NK-92 (cell line): Measurements from ENCODE around the gene FBXL12.
A peak's percentile ranks its signal among the peaks of the same experiment; 100 is the strongest.
"Not testable (repeated sequence)": the region's sequence is repeated elsewhere in the genome, so short reads cannot be mapped to it uniquely, and the experiment has no call there.

Experiments
- DNase-seq: peaks from one replicate; lab custom pipeline; 2025; ENCODE audit not compliant: unreplicated experiment; lab: John Stamatoyannopoulos, UW

The FBXL12 gene

DNA sequence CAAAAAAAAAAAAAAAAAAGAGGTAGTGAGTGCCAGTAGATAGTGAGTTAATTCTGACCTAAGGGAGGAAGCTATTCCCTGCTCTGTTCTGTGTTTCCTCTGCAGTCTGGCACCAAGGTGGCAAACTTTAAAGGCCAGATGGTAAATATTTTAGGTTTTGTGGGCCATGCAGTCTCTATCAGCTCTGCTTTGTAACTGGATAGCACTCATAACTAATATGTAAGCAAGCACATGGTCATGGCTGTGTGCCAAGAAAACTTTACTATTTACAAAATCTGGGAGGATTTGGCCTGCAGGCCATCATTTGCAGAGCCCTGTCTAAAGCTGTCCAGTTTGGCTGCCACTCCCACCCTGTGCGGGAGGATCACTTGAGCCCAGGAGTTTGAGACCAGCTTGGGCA lies 20.5 kb upstream of the FBXL12 start:
- DNase-seq = no peak

DNA sequence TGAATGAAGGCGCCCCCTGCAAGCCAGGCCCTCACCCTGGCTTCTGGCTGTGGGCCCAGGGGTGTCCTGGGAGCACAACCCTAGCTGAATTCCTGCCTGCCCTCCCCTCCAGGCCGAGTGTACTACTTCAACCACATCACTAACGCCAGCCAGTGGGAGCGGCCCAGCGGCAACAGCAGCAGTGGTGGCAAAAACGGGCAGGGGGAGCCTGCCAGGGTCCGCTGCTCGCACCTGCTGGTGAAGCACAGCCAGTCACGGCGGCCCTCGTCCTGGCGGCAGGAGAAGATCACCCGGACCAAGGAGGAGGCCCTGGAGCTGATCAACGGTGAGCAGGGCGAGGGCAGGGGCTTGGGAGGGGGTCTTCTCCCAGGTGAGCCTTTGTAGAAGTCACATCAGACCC lies 19.4 kb upstream of the FBXL12 start:
- DNase-seq = no peak

GRCh38 chr19:9836021-9836420 lies 17.1 kb upstream of the FBXL12 start:
- no peak for DNase-seq

DNA sequence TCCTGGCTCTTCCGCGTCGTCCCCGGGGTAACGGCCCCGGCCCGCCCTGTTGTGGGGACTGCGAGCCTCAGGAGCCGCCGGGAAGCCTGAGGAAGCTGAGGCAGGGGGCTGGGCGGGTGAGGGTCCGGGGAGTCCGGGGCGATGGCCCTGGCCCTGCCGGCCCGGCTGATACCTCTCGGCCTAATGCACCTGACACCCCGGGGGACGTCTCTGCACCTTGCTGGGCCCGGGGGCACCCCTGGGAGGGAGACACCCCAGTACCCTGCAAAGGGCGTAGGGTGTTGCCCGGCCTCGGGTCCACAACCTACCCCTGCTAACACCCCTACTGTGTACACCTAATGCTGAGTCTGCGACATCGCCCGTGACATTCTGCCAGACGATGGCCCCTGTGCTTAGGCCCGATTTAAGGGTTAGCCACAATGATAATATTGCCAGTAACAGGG lies 16.6 kb upstream of the FBXL12 start:
- DNase-seq = no peak

GRCh38 chr19:9834726-9835506 lies 16.0 kb upstream of the FBXL12 start, which contains the start of gene PIN1:
Gene PIN1, plus strand, starts transcription at chr19:9835318. Its CDS starts 27 bp downstream, at chr19:9835345.
- DNase-seq = peak; percentile 93

DNA sequence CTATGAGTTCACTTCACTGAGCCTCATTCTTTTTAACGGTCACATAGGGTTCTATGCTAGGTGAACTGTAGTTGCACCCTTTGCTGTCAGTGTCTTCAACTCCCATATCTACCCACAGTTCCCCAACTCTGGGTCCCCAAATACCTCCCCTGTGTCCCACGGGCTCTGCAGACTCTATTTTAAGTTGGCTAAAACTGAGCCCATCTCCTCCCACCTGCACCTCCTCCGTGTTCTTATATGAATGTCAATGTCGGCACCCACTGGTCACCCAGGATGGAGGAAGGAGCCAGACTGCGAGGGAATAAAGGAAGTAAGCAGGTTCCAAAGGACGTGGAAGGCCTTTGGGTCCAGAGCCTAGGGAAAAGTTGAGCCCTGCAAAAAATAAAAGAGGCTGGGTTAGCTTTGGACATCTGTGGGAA lies 15.4 kb upstream of the FBXL12 start:
- no peak for DNase-seq

- no peak for DNase-seq
These were observed 9.7 kb upstream of the FBXL12 start for GRCh38 chr19:9828551-9829063.

DNA sequence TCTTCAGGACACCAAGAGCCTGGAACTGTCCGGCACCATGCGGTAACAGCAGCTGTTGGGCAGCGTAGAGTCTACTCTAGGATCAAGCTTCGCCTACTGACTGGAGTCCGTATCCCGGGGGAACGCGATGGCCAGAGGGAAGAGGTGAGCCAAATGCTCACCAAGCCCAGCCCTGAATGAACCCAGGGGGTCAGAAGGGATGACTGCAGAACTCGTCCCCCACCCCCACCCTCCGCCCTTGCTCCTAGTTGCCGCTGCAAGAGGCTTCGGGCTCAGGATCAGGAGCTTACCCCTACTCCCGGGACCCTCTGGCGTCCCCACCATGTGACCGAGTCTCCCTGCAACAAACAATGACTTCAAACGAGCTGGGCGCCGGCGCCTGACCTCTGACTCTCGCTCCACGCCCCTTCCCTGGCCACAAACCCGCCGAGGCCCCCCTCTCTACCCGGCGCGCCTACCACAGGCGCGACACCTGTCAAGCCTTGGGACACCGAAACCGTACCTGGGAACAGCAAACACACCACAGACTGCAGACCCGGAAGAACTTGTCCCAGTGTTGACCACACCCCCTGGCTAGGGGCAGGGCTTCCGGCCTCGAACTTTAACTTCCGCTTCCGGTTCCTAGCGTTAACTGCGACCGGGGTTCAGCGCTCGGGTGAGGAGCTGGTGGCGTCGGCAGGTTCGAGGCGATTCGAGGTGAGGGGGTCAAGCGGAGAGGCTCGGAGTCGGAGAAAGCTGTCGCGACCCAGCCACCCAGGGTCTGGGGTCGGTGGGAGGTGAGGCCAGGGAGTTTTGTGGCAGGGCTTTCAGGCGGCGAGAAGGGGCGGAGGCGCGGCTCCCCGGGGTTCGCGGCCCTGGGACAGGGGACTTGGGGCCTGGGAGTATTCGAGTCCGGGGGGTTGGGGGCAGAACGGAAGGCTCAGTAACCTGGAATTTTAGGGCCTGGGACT lies 8.7 kb upstream of the FBXL12 start, which contains the start of gene UBL5:
Gene UBL5 (plus strand): TSS at position 630 of the 950 bp plus-strand sequence. CDS start 420 bp downstream, outside the sequence.
- DNase-seq = peak; percentile 30

- DNase-seq = no peak
These were observed 4.9 kb upstream of the FBXL12 start for GRCh38 chr19:9823816-9824215.

DNA sequence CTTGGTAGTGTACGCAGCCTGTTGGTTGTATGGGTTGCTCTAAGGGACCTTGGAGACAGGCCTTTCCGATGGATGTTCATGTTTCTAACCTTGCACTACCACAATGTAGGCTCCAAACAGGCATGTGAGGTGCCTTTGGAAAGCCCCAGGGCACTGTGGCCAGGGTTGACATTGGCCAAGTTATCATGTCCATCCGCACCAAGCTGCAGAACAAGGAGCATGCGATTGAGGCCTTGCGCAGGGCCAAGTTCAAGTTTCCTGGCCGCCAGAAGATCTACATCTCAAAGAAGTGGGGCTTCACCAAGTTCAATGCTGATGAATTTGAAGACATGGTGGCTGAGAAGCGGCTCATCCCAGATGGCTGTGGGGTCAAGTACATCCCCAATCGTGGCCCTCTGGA lies 1.2 kb upstream of the FBXL12 start:
- not testable (repeated sequence) for DNase-seq

DNA sequence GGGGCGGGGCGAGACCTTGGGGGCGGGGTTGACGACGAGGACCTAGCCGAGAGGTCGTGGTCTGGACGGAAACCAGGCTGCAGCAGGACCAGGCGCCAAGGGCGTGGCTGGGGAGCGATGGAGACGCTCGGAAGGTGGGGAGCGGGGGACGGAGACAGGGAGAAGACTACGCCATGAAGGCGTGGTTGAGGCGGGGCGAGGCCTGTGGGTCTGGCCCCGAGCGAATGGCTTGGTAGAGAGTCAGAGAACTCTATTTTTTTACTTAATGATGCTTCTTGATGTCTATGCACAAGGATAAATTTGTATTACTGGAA lies 674 bp upstream of the FBXL12 start:
- DNase-seq = no peak

- no peak for DNase-seq
These were observed 625 bp downstream of the FBXL12 start for GRCh38 chr19:9818175-9818733.

DNA sequence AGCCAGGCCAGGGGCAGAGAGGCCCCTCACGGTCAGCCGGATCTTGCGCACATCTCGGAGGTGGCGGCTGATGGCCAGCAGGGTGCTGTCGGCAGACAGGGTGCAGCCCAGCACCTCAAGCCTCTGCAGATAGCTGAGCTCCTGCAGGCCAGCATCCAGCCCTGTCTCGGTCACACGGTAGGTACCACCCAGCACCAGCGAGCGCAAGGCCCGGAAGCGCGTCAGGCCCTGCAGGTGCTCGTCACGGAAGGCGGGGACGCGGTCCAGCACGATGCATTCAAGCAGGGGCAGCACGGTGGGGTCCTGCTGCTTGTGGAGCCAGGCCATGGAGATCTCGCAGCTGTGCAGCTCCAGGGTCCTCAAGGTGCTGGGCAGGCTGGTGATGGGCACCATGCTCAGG lies 7.7 kb downstream of the FBXL12 start:
- no peak for DNase-seq

GRCh38 chr19:9808855-9809824 lies 9.7 kb downstream of the FBXL12 start:
- no peak for DNase-seq

GRCh38 chr19:9806803-9807202 lies 12.1 kb downstream of the FBXL12 start:
- no peak for DNase-seq

- no peak for DNase-seq
These were observed 16.9 kb downstream of the FBXL12 start for GRCh38 chr19:9801976-9802375.

- no peak for DNase-seq
These were observed 19.7 kb downstream of the FBXL12 start for GRCh38 chr19:9799162-9799561.

DNA sequence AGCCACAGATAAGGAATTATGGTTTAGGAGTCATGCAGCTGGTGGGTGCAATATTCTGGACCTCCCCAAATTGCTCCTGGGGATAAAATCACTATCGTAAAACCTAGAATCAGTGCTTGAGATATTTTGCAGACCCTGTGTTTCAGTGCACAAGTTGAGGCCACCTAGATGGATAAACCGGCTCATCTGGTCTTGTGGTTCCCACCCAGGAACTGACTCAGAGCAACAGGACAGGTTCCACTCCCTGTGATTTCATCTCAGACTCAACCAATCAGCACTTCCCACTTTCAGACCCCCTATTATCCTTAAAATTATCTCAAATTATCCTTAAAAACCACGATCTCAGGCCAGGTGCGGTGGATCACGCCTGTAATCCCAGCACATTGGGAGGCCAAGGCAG lies 21.0 kb downstream of the FBXL12 start:
- DNase-seq = no peak

GRCh38 chr19:9796113-9796773 lies 22.6 kb downstream of the FBXL12 start:
- peak; percentile 37 for DNase-seq
